RKO (cell line): ENCODE measurements around the gene TRIM28.
A peak's percentile ranks its signal among the peaks of the same experiment; 100 is the strongest.

Source experiments
- DNase-seq: peaks from one replicate; pipeline ENCODE4 v3.0.0-alpha.2; 2016; ENCODE audit warnings: low spot score

TRIM28 gene

DNA sequence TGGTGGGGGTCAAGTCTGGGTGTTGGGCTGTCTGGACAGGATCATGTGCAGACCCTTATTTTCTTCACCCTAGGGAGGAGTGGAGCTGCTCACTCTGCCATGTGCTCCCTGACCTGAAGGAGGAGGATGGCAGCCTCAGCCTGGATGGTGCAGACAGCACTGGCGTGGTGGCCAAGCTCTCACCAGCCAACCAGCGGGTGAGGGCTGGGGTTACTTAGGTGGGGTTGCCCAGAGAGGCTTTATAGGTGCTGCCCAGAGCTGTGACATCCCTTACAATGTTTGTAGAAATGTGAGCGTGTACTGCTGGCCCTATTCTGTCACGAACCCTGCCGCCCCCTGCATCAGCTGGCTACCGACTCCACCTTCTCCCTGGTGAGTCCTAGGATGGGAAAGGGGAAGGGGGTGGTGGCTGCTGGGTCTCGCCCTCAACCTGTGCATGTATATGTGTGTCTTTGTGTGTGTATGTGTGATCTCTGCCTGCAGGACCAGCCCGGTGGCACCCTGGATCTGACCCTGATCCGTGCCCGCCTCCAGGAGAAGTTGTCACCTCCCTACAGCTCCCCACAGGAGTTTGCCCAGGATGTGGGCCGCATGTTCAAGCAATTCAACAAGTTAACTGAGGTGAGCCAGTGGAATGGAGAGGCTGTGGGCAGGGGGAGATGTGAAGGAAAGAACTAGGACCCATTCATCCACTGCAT is 5.9 kb downstream of the TRIM28 start:
- DNase-seq: no peak

DNA sequence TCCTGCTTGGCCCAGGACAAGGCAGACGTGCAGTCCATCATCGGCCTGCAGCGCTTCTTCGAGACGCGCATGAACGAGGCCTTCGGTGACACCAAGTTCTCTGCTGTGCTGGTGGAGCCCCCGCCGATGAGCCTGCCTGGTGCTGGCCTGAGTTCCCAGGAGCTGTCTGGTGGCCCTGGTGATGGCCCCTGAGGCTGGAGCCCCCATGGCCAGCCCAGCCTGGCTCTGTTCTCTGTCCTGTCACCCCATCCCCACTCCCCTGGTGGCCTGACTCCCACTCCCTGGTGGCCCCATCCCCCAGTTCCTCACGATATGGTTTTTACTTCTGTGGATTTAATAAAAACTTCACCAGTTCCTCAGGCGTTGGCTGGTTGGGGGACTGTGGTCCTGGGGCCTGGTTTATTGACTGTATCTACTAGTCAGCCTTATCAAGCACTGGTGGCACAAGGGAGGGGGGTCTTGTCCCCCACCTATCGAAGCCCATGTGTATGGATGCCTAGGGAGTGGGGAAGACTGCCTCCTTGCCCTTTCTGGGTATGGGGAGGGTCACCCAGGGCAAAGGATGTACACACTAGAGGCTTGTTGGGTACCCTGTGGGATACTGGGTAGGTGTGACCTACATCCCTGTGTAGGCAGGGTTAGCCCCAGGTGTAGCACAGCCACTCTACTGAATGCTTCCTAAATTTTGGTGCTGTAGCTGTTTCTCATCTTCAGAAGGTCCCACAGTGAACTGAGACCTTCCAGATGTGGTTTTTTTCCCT is 6.7 kb downstream of the TRIM28 start:
- no peak for DNase-seq

DNA sequence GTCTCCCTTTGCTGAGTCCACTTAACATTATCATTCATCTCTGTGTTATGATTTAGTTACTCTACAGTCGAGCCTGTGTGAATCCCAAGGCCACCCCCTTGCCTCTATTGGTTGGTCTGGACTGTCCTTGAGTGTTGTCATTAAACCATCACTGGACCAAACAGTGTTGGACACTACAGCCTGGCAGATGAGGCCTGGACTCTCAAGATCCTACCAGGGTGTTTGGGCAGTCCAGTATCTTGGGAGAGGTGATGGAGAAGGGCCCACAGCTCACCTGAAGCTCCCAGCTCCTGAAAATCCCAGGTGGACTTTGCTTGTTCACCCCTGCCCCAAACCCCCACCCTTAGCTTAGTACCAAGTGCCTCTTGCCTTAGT is 7.2 kb downstream of the TRIM28 start:
- no peak for DNase-seq

DNA sequence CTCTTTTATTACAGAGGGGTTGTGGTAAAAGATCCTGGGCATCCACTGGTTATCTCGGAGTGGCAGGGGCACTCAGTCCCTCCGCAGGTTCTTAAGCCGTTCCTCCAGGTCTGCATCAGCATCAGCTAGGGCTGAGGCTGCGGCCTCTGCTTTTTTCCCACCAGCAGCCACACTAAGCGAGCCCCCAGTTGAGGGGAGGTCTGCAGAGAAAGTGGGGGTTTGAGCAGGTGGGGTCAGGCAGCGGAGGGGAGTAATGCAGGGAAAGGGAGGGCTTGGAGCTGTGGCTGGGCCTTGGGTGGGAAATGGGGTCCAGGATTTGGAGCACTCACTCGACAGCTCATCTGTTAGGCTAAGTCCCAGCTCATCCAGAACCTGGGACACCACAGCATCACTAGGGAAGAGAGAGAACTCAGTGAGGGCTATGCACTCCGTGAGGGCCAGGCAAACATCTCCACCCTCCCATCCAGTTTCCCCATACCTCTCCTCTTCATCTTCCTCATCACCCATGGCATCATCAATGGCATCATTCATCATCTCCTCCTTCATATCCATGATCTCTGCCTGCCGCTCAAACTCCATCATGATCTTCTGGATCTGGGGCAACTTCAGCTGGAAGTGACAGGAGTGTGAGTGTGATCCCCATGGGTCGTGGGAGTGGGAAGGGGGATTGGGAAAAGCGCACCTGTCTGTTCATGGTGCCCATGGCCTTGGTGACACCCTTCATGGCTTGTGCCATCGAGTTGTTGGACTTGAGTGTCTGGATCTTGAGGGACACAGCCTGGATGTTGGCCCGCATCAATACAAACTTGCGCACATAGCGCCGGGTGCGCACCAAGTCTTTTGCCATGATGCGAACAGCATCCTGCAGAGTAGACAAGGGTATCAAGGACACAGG is 8.0 kb downstream of the TRIM28 start:
- no peak for DNase-seq

DNA sequence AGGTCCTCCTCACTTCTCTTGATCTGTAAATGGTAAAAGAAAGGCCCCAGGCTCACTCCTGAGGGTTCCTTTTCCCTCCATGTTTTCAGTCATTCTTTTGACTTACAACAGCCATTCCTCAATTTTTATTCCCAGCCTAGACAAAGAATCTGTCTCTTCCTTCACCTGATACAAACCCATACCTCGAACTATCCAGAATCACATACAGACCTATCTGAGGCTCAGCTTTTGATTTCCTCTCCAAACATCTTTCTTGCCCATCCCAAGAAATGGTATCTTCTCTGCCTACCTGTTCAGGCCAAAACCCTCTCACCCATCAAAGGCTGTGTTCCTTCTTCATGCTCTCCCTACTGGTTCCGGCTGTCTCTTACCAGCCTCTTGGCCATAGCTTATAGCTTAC is 8.8 kb downstream of the TRIM28 start:
- DNase-seq: no peak

DNA sequence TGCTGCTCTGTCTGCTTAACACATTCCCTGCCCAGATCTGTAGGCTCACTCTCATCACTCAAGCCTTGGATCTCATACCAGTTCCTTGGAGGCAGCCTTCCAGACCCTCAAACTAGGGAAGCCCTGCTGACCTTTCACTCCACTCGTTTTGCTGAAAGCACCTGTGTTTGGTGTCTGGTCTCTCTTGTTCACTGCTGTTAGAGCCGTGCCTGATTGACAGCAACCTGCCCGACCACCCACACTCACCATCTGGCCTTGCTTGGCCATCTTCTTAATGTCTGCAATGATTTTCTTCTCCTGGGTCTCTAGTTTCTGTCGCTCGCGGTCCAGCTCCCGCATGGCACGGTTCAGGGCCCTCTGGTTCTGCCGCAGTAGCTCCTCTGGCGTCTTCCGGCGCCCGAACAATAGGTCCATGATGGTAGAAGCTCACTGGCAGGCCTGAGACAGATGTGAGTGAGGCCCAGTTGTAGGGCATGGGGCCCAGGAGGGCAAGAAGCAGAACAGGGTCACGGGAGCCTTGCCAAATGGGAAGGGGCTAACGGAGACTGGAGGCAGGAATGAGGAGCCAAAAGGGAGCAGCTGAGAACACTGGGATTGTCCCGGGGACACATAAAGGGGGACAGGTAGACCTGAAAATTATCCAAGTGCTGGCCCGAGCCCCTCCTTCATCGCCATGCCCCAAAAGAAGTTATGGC is 10.1 kb downstream of the TRIM28 start:
- DNase-seq: no peak

DNA sequence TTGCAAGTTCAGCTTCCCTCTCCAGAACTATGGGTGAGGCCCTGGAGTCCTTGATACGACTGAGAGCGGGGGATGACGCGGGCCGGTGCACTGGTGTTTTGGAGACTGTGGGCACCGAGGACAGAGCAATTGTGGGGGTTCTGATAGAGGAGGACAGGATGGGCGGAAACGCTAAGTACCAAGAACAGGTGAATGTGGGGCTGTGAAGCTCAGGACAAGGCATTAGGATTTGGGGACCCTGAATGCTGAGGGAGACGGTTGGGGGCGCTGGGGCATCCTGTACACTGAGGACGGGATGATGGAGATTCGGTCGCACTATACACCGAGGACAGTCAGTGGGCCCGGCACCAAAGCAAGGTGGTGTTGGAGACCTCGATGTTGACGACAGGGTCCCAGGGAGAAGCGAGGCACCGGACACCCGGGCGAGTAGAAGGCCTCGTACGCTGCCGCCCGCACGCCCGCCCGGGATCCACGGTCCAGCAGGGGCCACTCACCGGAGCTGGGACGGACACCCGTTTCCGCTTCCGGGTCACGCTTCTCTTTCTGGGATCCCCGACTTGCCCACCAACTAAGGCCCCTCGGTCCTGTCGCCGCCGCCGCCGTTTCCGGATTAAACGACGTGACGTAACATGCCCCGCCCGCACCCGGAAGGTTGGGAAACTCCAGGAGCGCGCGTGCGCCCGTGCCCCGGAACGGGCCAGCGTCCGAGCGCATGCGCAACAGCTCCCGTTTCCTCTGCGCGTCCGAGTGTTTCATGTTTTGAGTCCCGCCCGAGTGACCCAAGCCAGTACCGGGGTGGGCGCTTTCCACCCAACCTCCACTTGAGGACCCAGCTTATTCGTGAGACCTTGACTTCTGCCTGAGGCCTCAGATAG is 10.9 kb downstream of the TRIM28 start, which contains the start of gene CHMP2A:
Gene CHMP2A (minus strand): TSS at position 612 of the 875 bp plus-strand sequence. CDS start 893 bp downstream, outside the sequence.
- DNase-seq: peak; percentile 97

DNA sequence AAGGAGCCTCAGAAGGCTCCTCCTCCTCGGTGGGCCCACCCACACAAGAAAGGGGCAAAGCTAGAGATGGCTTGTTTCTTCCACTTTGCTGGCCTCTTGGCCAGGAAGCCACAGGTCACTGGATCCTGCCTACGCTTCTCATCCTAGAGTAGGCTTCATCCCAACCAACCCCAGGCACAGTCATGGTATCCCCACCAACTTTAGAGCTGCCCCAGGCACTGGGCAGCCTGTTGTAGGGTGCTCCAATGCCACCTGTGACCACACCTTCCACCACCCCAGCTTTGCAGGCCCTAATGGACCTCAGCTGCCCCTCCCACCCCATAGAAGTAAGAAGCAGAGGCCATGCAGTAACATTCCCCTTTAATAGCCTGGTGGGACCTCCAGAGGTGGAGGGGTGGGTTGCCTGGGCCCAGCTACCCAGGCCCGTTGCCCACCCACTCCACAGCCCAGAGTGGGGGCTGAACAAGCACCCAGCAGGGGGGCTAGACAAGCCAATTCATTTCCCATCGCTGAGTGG is 11.6 kb downstream of the TRIM28 start:
- no peak for DNase-seq

DNA sequence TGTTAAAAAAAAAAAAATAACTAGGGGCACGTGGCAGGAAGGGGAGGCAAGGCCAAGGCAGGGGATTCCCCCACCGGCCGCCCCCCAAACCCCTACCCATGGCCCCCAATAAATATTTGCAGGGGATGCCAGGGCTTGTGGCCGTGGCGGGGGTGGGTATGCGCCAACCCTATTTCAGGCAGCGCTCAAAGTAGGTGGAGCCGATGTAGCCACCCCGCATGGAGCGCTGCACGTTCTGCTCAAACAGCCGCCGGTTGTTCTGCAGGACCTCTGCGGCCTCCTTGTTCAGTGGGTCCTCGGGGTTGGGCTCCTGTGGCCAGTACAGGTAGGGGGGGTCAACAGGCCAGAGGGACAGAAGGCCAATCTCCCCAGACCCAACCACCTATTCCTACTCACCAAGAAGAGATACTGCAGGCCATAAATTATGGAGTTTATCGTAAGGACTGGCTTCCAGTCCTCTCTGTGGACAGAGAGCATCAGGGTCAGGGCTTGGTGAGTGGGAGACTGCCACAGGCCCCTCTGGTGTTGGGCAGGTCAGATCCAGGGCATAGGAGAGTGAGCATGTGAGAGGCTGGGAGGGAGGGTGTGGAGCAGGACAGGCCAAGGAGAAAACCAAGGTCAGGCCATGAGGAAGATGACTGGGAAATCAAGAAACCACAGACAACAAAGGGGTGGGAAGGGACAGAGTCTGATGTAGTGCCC is 12.2 kb downstream of the TRIM28 start:
- no peak for DNase-seq

DNA sequence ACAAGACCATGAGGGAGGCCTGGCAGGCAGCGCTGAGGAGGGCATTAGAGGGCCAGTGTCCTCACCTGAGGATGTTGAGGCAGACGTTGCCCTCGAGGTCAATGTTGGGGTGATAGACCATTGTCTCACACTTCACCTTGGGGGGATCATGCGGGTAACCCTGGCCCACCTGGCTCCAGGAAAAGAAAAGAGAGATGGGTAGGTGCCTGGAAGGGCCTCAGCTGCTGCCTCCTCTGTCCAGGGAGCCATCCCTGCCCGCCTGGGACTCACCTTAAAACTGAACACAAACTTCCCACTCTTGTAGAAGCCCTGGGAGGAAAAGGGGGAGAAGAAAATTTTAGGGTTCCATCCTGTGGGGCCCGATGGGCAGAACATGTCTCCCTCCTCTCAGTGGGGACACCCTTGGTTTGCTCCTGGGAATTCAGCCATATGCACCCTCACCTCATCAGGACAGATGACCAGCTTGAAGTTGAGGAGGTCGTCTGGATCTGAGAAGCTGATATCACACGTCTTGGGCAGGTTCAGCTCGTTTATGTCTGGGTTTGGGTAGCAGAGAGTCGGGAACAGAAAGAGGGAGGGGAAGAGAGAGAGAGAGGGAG is 12.9 kb downstream of the TRIM28 start:
- no peak for DNase-seq

DNA sequence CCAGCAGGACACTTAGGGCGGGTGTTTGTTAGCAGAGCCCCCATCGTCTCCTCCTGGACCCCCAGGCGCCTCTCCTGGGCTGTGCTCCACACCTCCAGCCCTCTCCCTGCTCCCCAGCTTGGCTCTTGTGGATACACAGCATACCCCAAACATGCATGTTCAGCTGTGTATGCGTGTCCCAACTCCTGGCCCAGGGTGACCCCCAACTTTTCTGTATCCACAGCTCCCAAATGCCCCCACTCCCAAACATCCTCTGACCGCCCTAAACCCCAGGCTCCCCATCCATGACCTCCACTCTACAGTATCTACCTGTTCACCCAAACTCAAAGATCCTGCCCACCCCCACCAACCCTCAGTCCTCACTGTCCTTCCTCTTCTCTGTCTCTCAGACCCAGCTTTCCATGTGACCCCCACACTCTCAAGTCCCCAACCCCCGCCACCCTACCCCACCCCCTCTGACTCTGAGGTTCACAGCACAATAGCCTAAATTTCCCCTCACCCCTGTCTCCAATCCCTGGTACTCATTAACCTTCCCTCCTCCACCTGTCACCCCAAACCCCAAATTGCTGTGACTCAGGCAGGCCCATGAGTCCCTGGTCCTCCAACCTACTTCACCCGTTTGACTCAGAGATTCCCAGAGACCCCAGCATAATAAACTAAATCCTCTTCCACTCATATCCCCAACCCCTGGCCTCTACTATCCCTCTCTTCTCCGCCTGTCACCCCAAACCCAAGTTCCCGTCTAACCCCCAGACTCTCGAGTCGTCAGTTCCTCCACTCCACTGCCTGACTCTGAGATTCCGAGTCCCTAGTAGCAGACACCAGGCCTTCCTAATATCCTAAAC is 13.6 kb downstream of the TRIM28 start:
- peak; percentile 44 for DNase-seq

DNA sequence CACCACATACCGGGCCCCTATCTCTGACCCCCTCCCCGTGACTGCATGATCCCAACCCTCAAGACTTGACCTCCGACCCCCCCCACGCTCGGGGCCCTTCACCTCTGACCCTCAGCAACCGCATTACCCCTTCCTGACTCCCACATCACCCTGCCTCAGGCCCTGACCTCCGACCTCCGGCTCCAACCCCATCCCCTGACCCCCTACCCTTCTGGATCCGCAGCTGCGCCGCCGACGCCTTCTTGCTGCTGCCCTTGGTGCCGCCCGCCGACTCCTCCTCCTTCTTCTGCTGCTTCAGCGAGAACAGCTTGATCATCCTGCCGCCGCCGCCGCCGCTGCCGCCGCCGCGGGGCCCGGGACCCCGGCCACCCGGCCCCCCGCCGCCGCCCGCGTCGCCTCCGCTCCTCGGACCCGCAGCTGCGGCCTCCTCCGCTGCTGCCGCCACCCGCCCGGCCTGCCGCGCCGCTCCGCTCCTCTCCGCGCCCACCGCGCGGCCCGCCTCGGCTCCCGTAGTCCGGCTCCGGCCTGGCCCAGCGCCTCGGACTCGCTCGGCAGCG is 14.3 kb downstream of the TRIM28 start, which contains the start of gene UBE2M:
Gene UBE2M (minus strand): TSS at position 546 of the 557 bp plus-strand sequence. CDS start 230 bp downstream, at position 316.
- peak; percentile 57 for DNase-seq

DNA sequence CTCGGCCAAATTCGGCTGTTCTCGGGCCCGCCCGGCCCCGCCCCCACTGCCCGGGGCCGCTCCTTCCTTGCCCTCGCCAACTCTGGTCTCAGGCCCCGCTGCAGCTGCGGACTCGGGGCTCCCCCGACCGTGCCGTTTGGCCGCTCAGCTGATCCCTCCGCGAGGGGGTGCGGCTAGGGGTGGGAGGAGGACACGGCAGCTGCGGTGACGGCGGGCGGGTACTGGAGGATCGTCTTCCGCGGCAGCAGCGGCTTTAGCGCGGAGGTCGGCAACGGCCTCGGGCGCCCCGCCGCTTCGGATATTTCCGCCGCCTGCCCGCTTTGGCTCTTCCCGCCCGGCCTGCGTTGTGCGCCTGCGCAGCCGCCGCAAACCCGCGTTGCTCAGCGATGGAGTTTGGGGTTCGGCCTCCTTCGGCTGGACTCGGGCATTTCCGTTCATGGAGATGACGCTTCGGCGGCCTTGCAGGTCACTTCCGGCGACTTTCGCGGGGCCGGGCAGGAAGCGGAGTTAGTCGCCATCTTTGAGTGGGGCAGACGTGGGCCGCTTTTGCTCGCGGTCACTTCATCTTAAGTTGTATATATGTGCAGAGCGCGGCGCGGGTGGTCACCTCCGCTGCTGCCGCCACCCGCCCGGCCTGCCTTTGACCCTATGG is 14.9 kb downstream of the TRIM28 start:
- peak; percentile 99 for DNase-seq

DNA sequence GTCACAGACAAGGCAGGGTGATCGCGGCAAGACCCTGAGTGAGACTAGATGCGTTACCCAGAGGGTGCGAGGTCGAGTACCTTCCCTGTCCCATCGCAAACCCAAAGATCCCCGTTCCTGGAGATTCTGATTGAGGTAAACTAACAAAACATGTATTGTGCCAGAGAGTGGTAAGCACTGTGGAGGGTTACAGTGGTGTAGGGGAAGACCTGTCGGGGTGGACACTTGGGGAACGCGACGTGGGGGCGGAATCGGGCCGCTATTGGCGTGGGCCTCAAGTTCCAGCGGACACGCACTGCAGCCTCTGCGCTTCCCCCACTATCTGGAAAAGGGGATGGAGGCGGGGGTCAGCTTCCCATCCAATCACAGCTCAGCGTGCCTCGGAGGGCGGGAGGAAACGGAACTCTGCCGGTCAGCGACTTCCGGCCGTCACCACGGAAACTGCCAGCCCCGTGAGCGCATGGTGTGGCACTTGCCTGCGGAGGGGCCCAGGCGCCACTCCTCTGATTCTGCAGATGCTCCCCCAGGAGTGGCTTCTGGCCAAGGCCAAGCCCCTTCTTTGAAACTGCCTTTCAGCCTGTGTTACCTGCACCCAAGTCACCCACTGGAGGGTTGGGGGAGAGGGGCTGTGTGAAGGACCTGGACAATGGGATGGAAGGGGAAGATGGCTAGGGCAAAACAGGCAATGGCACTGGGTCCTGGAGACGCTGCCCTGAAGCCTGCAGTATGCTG is 15.6 kb downstream of the TRIM28 start:
- DNase-seq: peak; percentile 96

DNA sequence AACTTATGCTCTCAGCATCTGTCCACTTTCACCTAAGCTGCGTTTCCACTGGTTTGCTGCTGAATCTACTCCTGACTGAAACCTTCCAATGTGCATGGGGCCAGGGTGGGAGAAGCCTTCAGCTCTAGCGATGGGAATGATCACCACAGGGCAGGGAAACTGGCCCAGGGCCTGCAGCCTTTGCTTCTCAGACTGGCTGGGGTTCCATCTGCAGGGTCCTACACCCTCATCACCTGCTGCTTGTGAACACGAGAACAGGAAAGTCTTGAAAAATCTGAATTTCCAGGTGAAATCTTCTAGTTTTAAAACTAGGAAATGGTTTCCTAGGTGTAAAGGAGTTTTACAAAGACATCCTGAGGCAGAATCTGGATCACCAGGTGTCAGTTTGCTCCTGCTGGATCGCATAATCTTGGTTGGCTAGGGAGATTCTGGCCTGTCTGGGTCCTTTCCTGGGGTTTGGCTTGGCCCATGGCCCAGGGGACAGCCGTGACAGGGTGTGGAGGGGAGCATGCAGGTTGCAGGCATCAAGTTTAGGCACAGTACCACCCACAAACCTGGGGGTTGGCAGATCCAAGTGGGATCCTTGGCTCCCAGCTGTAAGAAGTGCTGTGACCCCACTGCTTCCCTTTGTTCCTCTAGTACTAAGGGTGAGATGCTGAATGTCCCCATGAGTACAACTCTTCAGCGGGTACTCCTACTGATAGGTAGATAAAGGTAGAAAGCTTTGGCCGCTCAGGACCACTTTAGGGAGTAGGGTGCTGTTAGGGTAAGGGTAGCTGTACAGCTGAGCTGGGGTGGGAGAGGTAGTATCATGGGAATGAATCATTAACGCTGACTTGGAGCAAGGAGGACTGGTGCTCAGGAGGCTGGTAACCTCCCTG is 16.4 kb downstream of the TRIM28 start:
- DNase-seq: no peak

DNA sequence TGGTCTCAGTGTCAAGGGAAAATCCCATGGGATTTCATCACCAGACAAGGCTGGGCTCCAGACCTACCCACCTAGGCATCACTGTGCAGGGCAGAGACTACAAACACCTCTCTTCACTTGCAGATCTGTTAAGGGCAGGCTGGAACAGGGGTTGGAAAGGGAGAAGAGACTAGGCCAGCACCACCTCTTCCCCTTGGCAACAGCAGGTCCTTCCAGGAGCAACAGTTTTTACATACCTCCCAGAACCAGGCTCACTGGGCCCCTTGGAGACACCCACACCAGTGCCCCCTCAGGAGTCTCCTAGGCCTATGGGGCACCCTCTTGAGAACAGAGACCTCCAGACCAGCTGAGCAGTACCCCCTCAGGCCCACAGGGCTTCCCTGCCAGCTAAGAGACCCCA is 17.1 kb downstream of the TRIM28 start:
- no peak for DNase-seq
